ENCODE measurements around the gene ACVR1. TPM values are rescaled to one million over a fixed set of nuclear protein-coding genes. Genes with fewer than 3 reads are reported as not detected.

ACVR1 gene
- total RNA-seq, 1 experiment from 2014 or later: 11.1 TPM

GRCh38 chr2:157749684-157750083, 126.4 kb downstream of the ACVR1 start:
- Mint-ChIP-seq H3K27ac (ENCODE audit: unreplicated experiment) (no peak overlapping the region), H3K4me1 (ENCODE audit: low read depth, unreplicated experiment) (peaks cover 6% of the 10 kb centered on the region), H3K36me3 (ENCODE audit: insufficient read depth, unreplicated experiment) (peaks cover 13% of the 10 kb centered on the region), H3K4me3 (ENCODE audit: unreplicated experiment) (no peak overlapping the region), H3K27me3 (ENCODE audit: insufficient read depth, unreplicated experiment) (no peaks in the 10 kb centered on the region), H3K9me3 (ENCODE audit: unreplicated experiment) (peaks cover 12% of the 10 kb centered on the region)
- Histone ChIP-seq H3K9me3 (no peaks in the 10 kb centered on the region), H3K4me3 (ENCODE audit: low read depth, low read length) (no peak overlapping the region), H3K4me1 (no peaks in the 10 kb centered on the region), H3K36me3 (ENCODE audit: control insufficient read depth, insufficient read depth, low read length) (no peaks in the 10 kb centered on the region; the same call in 1 of the 2 replicates), H3K27me3 (replicated peaks; ENCODE audit: control insufficient read depth, insufficient read depth, low read length) (no peaks in the 10 kb centered on the region)
- ChIA-PET POLR2A (no interaction called here), CTCF (no interaction called here)
- intact Hi-C loops (cut with micrococcal nuclease; ENCODE audit: unreplicated experiment): loop anchor here (5.0 kb wide), 1 partner anchor 257 kb away; no protein-coding TSS in a partner anchor
- TF ChIP-seq, protein P1, sequence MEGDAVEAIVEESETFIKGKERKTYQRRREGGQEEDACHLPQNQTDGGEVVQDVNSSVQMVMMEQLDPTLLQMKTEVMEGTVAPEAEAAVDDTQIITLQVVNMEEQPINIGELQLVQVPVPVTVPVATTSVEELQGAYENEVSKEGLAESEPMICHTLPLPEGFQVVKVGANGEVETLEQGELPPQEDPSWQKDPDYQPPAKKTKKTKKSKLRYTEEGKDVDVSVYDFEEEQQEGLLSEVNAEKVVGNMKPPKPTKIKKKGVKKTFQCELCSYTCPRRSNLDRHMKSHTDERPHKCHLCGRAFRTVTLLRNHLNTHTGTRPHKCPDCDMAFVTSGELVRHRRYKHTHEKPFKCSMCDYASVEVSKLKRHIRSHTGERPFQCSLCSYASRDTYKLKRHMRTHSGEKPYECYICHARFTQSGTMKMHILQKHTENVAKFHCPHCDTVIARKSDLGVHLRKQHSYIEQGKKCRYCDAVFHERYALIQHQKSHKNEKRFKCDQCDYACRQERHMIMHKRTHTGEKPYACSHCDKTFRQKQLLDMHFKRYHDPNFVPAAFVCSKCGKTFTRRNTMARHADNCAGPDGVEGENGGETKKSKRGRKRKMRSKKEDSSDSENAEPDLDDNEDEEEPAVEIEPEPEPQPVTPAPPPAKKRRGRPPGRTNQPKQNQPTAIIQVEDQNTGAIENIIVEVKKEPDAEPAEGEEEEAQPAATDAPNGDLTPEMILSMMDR (IDR thresholded peaks at IDR 0.05; ENCODE audit: insufficient read depth in 1 of 2, low read depth in 1 of 2, low read length in 1 of 2, severe bottlenecking in 1 of 2, unreplicated experiment in 1 of 2): no peak
- no TSS peak for BruUV-seq (replicated peaks)
- no peak for DNase-seq

DNA sequence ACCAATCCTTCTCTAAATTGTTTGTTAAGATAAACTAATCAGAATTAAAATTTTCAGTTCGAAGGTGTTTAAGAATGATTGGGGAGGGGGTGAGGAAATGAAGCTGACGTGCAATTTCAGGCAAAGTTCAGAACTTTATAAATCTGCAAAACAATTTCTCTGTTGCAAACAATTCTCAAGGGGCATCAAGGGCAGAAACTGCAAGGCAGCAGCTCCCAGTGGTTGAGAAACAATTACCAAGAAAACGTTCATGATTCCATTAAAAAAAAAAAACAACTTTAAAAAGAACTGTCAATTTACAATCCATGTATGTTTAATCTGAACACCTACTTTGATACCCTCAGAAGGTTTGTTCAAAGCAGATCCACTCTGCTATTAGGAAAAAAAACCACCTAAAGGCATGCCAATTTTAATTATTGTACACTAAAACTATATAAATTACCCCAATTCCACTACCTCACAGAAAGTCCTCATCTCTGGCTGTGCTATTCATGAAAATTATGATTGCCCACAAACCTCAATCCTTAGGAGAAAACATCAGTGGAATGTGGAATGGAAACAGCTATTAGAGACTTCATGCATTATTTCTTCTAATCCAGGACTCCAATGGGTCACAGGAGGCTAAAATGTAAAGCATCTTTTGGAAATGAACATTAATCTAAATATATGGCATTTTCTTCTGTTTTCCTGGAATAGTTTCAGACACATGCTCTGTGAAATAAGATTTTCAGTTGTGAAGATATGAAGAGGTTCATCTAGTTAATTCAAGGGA, 127.6 kb downstream of the ACVR1 start:
- no peaks in the 10 kb centered on the region for H3K27me3 ChIP-seq (replicated peaks; ENCODE audit: control insufficient read depth, insufficient read depth, low read length)
- Mint-ChIP-seq H3K4me3 (ENCODE audit: unreplicated experiment) (no peak overlapping the region), H3K4me1 (ENCODE audit: low read depth, unreplicated experiment) (peaks cover 6% of the 10 kb centered on the region), H3K36me3 (ENCODE audit: insufficient read depth, unreplicated experiment) (peaks cover 13% of the 10 kb centered on the region), H3K9me3 (ENCODE audit: unreplicated experiment) (peaks cover under 1% of the 10 kb centered on the region), H3K27me3 (ENCODE audit: insufficient read depth, unreplicated experiment) (no peaks in the 10 kb centered on the region), H3K27ac (ENCODE audit: unreplicated experiment) (no peak overlapping the region)
- H3K4me3 ChIP-seq (ENCODE audit: low read depth, low read length): no peak overlapping the region
- no peak for DNase-seq
- POLR2A ChIA-PET: no interaction called here
- BruUV-seq (replicated peaks): no TSS peak
- TF ChIP-seq, protein P1 (IDR thresholded peaks at IDR 0.05; ENCODE audit: insufficient read depth in 1 of 2, low read depth in 1 of 2, low read length in 1 of 2, severe bottlenecking in 1 of 2, unreplicated experiment in 1 of 2): no peak
- intact Hi-C loops (cut with micrococcal nuclease; ENCODE audit: unreplicated experiment): no loop called here
- no peaks in the 10 kb centered on the region for H3K4me1 ChIP-seq
- CTCF ChIA-PET: interaction anchor here (0.6 kb wide), 1 partner anchor 116 kb away, joined by 3 read pairs; no protein-coding TSS in a partner anchor
- H3K36me3 ChIP-seq (ENCODE audit: control insufficient read depth, insufficient read depth, low read length): no peaks in the 10 kb centered on the region; the same call in 1 of the 2 replicates
- no peaks in the 10 kb centered on the region for H3K9me3 ChIP-seq

DNA sequence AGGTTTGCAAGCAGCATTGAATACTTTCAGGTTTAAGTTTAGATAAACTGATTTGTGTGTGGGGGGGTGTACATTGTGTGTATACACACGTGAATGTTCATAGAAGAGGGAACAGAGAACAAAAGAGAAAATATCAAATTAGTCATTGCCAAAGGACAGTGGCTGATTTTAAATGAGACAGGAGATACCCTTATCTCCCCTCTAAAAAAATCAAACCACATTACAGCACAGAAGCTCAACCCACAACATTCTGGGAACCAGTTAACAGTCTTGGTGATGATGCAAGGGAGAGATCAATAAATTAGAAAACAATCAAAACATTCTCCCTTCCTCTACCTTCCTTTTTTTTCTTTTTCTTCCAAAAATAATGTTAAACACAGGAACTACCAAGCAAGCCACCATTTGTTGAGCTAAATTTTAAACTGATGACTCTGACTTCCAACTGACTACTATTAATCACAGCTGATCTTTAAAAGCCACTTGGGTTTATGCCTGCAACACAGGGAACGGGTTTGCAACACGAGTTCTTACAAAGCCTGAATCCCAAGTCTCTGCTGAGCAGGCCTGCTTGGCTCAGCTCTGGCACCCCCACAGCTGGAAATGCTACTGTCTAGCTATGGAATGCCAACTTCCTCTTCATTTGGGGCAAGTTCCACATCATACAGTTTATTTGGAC, 128.3 kb downstream of the ACVR1 start:
- Mint-ChIP-seq H3K27ac (ENCODE audit: unreplicated experiment) (no peak overlapping the region), H3K9me3 (ENCODE audit: unreplicated experiment) (no peaks in the 10 kb centered on the region), H3K36me3 (ENCODE audit: insufficient read depth, unreplicated experiment) (peaks cover 13% of the 10 kb centered on the region), H3K4me3 (ENCODE audit: unreplicated experiment) (no peak overlapping the region), H3K27me3 (ENCODE audit: insufficient read depth, unreplicated experiment) (no peaks in the 10 kb centered on the region), H3K4me1 (ENCODE audit: low read depth, unreplicated experiment) (peaks cover 6% of the 10 kb centered on the region)
- no peaks in the 10 kb centered on the region; the same call in 1 of the 2 replicates for H3K36me3 ChIP-seq (ENCODE audit: control insufficient read depth, insufficient read depth, low read length)
- no peak for DNase-seq
- no peaks in the 10 kb centered on the region for H3K27me3 ChIP-seq (replicated peaks; ENCODE audit: control insufficient read depth, insufficient read depth, low read length)
- no TSS peak for BruUV-seq (replicated peaks)
- TF ChIP-seq, protein P1 (IDR thresholded peaks at IDR 0.05; ENCODE audit: insufficient read depth in 1 of 2, low read depth in 1 of 2, low read length in 1 of 2, severe bottlenecking in 1 of 2, unreplicated experiment in 1 of 2): no peak
- no peak overlapping the region for H3K4me3 ChIP-seq (ENCODE audit: low read depth, low read length)
- intact Hi-C loops (cut with micrococcal nuclease; ENCODE audit: unreplicated experiment): no loop called here
- ChIA-PET POLR2A (no interaction called here), CTCF (interaction anchor here (0.6 kb wide), 1 partner anchor 117 kb away, joined by 3 read pairs; no protein-coding TSS in a partner anchor)
- no peaks in the 10 kb centered on the region for H3K9me3 ChIP-seq
- no peaks in the 10 kb centered on the region for H3K4me1 ChIP-seq
